H9 (cell line): ENCODE data around the gene CHN2. TPM values are rescaled to one million over a fixed set of nuclear protein-coding genes. Genes with fewer than 3 reads are reported as not detected.

ENCODE experiments used
- DNase-seq: peaks from one replicate; pipeline ENCODE4 v3.0.0-alpha.2; 2017
- H2AFZ ChIP-seq: one replicate; pipeline ENCODE4 v1.6.1; 2013; ENCODE audit warnings: mild to moderate bottlenecking, low read length, control low read depth, moderate library complexity
- H2AK5ac ChIP-seq: 2 replicates; pipeline ENCODE4 v1.6.1; 2013; ENCODE audit warnings: low read length, control low read depth, mixed read lengths; ENCODE audit not compliant: insufficient read length
- H2BK120ac ChIP-seq: one replicate; pipeline ENCODE4 v1.6.1; 2013; ENCODE audit warnings: low read depth, mild to moderate bottlenecking, low read length, control low read depth, inconsistent platforms; ENCODE audit not compliant: poor library complexity, severe bottlenecking
- H2BK12ac ChIP-seq: 2 replicates; pipeline ENCODE4 v1.6.1; 2013; ENCODE audit warnings: low read length, control low read depth, mixed read lengths, low read depth; ENCODE audit not compliant: insufficient read length
- H2BK15ac ChIP-seq: 2 replicates; pipeline ENCODE4 v1.6.1; 2013; ENCODE audit warnings: low read depth, low read length, control low read depth
- H2BK20ac ChIP-seq: one replicate; pipeline ENCODE4 v1.6.1; 2013; ENCODE audit warnings: low read depth, mild to moderate bottlenecking, low read length, control low read depth, inconsistent platforms; ENCODE audit not compliant: poor library complexity, severe bottlenecking
- H2BK5ac ChIP-seq: 2 replicates; pipeline ENCODE4 v1.6.1; 2013; ENCODE audit warnings: low read length, control low read depth, mixed read lengths; ENCODE audit not compliant: insufficient read length
- H3K14ac ChIP-seq: 2 replicates; pipeline ENCODE4 v1.6.1; 2013; ENCODE audit warnings: low read length, control low read depth; ENCODE audit not compliant: insufficient read depth
- H3K18ac ChIP-seq: 2 replicates; pipeline ENCODE4 v1.6.1; 2013; ENCODE audit warnings: low read depth, mild to moderate bottlenecking, mixed read lengths, low read length, control low read depth; ENCODE audit not compliant: insufficient read length
- H3K23ac ChIP-seq: 2 replicates; pipeline ENCODE4 v1.6.1; 2013; ENCODE audit warnings: low read length, control low read depth, mixed read lengths, low read depth; ENCODE audit not compliant: insufficient read length
- H3K23me2 ChIP-seq: 2 replicates; pipeline ENCODE4 v1.6.1; 2013; ENCODE audit warnings: low read depth, mild to moderate bottlenecking, mixed read lengths, low read length, control low read depth; ENCODE audit not compliant: insufficient read length, poor library complexity, severe bottlenecking
- H3K27ac ChIP-seq: 2 replicates; pipeline ENCODE4 v1.5.1; 2013; ENCODE audit warnings: low read length, control low read depth, mixed read lengths, low read depth; ENCODE audit not compliant: insufficient read length
- H3K27me3 ChIP-seq: 2 replicates; pipeline ENCODE4 v1.6.1; 2013; ENCODE audit warnings: low read length, control low read depth, inconsistent platforms; ENCODE audit not compliant: insufficient read depth
- H3K4ac ChIP-seq: 2 replicates; pipeline ENCODE4 v1.6.1; 2013; ENCODE audit warnings: low read depth, mild to moderate bottlenecking, control low read depth, inconsistent platforms, low read length, moderate library complexity
- H3K4me1 ChIP-seq: 2 replicates; pipeline ENCODE4 v1.6.1; 2013; ENCODE audit warnings: low read length, control low read depth, inconsistent platforms; ENCODE audit not compliant: insufficient read depth
- H3K4me2 ChIP-seq: 2 replicates; pipeline ENCODE4 v1.6.1; 2013; ENCODE audit warnings: low read length, control low read depth, mixed read lengths; ENCODE audit not compliant: insufficient read length, insufficient read depth
- H3K56ac ChIP-seq: 2 replicates; pipeline ENCODE4 v1.6.1; 2013; ENCODE audit warnings: low read depth, mild to moderate bottlenecking, mixed read lengths, low read length, control low read depth; ENCODE audit not compliant: insufficient read length
- H3K79me1 ChIP-seq: 2 replicates; pipeline ENCODE4 v1.6.1; 2013; ENCODE audit warnings: low read depth, mild to moderate bottlenecking, moderate library complexity, low read length, control low read depth, inconsistent platforms; ENCODE audit not compliant: insufficient read depth, poor library complexity, severe bottlenecking
- H3K79me2 ChIP-seq: 2 replicates; pipeline ENCODE4 v1.6.1; 2013; ENCODE audit warnings: low read length, control low read depth, inconsistent platforms; ENCODE audit not compliant: insufficient read depth
- H3K9ac ChIP-seq: 2 replicates; pipeline ENCODE4 v1.6.1; 2013; ENCODE audit warnings: low read length, control low read depth, mixed read lengths; ENCODE audit not compliant: insufficient read length; ENCODE audit errors: extremely low read depth
- H3K9me3 ChIP-seq: one replicate; pipeline ENCODE4 v1.6.1; 2013; ENCODE audit warnings: low read depth, low read length, inconsistent platforms; ENCODE audit not compliant: control insufficient read depth
- H3T11ph ChIP-seq: one replicate; pipeline ENCODE4 v1.6.1; 2013; ENCODE audit warnings: mild to moderate bottlenecking, low read length, control low read depth, inconsistent platforms
- H4K20me1 ChIP-seq: one replicate; pipeline ENCODE4 v1.6.1; 2013; ENCODE audit not compliant: control insufficient read depth, insufficient read length, insufficient read depth
- H4K5ac ChIP-seq: 2 replicates; pipeline ENCODE4 v1.6.1; 2013; ENCODE audit warnings: low read depth, mild to moderate bottlenecking, mixed read lengths, low read length, control low read depth; ENCODE audit not compliant: insufficient read length
- H4K8ac ChIP-seq: replicated peaks from 2 replicates; pipeline ENCODE4 v1.6.1; 2013; ENCODE audit warnings: low read length, control low read depth, mixed read lengths, low read depth; ENCODE audit not compliant: insufficient read length
- H4K91ac ChIP-seq: 2 replicates; pipeline ENCODE4 v1.6.1; 2013; ENCODE audit warnings: low read depth, mild to moderate bottlenecking, moderate library complexity, mixed read lengths, low read length, control low read depth; ENCODE audit not compliant: insufficient read length
- H3K27ac Mint-ChIP-seq, 3 experiments: 2 replicates in 2 of 3; 3 replicates in 1 of 3; pipeline ENCODE4 v1.8.0; 2020 to 2021; ENCODE audit warnings: mixed read lengths in 3 of 3, mild to moderate bottlenecking in 1 of 3, moderate library complexity in 1 of 3
- H3K27me3 Mint-ChIP-seq: 2 replicates; pipeline ENCODE4 v1.8.0; 2021; ENCODE audit warnings: low read depth, mild to moderate bottlenecking, moderate library complexity, mixed read lengths
- H3K36me3 Mint-ChIP-seq, 3 experiments: 2 replicates in 2 of 3; 3 replicates in 1 of 3; pipeline ENCODE4 v1.8.0; 2020 to 2021; ENCODE audit warnings: low read depth in 3 of 3, mixed read lengths in 3 of 3; ENCODE audit not compliant: insufficient read depth in 1 of 3
- H3K4me1 Mint-ChIP-seq, 2 experiments: 2 replicates each; pipeline ENCODE4 v1.8.0; 2020; ENCODE audit warnings: mixed read lengths in 2 of 2
- H3K4me3 Mint-ChIP-seq, 2 experiments: 2 replicates in 1 of 2; 3 replicates in 1 of 2; pipeline ENCODE4 v1.8.0; 2020 to 2021; ENCODE audit warnings: mild to moderate bottlenecking in 2 of 2, mixed read lengths in 2 of 2, moderate library complexity in 1 of 2
- H3K9me3 Mint-ChIP-seq, 2 experiments: 2 replicates in 1 of 2; 3 replicates in 1 of 2; pipeline ENCODE4 v1.8.0; 2020; ENCODE audit warnings: mild to moderate bottlenecking in 2 of 2, mixed read lengths in 2 of 2, moderate library complexity in 1 of 2
- WGBS: extraction: QIAGEN DNeasy Blood & Tissue Kit; methylation state at CpG from one replicate; pipeline ENCODE4 v1.1.7; 2013; ENCODE audit warnings: missing lambda C conversion rate, low lambda C conversion rate, mixed read lengths; ENCODE audit not compliant: insufficient read length; ENCODE audit errors: extremely low coverage; 5-methylcytosine and 5-hydroxymethylcytosine counted together
- total RNA-seq: library from RNA; stranded (reverse); gene quantifications from 2 replicates; pipeline ENCODE4 v1.2.1, GENCODE V29; 2021
- TF ChIP-seq, protein P1 (sequence below): fragments of 200-600 bp; sonication (generic); conservative IDR thresholded peaks from 3 replicates; pipeline ENCODE4 v1.8.0; 2021; ENCODE audit warnings: antibody characterized with exemption, mild to moderate bottlenecking

CHN2 gene
- total RNA-seq, 1 experiment from 2014 or later: 3.3 TPM

DNA sequence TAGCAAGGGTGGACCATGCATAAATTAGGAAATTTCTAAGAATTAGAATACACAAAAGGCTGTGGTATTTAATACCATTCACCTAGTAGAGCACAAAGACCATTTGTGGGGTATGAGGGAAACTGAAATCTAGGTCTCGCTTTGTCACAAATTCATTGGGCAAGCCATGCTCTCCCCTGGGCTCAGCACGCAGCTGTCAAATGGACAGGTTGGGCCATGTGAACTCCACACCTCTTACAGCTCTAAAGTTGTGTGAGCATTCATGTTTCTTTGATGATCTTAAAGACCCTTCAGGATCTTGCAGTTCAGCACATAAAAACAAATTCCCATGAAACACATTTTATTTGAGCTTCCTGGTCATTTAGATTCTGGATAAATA lies 121.3 kb downstream of the CHN2 start:
- Histone ChIP-seq H2BK120ac (no peak overlapping the region), H3K23me2 (no peaks in the 10 kb centered on the region), H2BK20ac (no peak overlapping the region), H2BK5ac (no peak overlapping the region), H4K8ac (no peak overlapping the region), H3K23ac (no peak overlapping the region), H3K27me3 (no peaks in the 10 kb centered on the region), H3K27ac (no peak overlapping the region), H3K18ac (no peak overlapping the region), H3T11ph (no peak overlapping the region), H3K9me3 (no peaks in the 10 kb centered on the region), H3K4me2 (no peak overlapping the region), H2BK12ac (no peak overlapping the region), H3K79me2 (no peaks in the 10 kb centered on the region), H3K4me1 (peaks cover 6% of the 10 kb centered on the region; the same call in 1 of the 2 replicates), H3K79me1 (no peaks in the 10 kb centered on the region), H4K91ac (no peak overlapping the region), H3K4ac (no peak overlapping the region), H3K56ac (no peak overlapping the region), H3K14ac (no peak overlapping the region), H2AK5ac (no peak overlapping the region), H2AFZ (no peak overlapping the region), H4K20me1 (no peaks in the 10 kb centered on the region), H3K9ac (no peak overlapping the region), H4K5ac (no peak overlapping the region), H2BK15ac (no peak overlapping the region)
- Mint-ChIP-seq H3K4me1 (peaks cover 26 to 27% of the 10 kb centered on the region in 2 experiments), H3K27me3 (no peaks in the 10 kb centered on the region; the same call in none of the 2 replicates), H3K4me3 (no peak overlapping the region), H3K36me3 (peaks cover 0 to 2% (median 0%) of the 10 kb centered on the region in 3 experiments; a peak in 2 of 7 replicates), H3K9me3 (peaks cover 2 to 4% of the 10 kb centered on the region in 2 experiments; a peak in 3 of 5 replicates), H3K27ac (no peak overlapping the region)
- TF ChIP-seq, protein P1, sequence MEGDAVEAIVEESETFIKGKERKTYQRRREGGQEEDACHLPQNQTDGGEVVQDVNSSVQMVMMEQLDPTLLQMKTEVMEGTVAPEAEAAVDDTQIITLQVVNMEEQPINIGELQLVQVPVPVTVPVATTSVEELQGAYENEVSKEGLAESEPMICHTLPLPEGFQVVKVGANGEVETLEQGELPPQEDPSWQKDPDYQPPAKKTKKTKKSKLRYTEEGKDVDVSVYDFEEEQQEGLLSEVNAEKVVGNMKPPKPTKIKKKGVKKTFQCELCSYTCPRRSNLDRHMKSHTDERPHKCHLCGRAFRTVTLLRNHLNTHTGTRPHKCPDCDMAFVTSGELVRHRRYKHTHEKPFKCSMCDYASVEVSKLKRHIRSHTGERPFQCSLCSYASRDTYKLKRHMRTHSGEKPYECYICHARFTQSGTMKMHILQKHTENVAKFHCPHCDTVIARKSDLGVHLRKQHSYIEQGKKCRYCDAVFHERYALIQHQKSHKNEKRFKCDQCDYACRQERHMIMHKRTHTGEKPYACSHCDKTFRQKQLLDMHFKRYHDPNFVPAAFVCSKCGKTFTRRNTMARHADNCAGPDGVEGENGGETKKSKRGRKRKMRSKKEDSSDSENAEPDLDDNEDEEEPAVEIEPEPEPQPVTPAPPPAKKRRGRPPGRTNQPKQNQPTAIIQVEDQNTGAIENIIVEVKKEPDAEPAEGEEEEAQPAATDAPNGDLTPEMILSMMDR: no peak
- WGBS: no CpG with 5 or more reads among the region's 2 CpGs
- DNase-seq: no peak
